ELF-1 (cell line): Measurements from ENCODE around the gene MAK.
"Not testable (repeated sequence)": the region's sequence is repeated elsewhere in the genome, so short reads cannot be mapped to it uniquely, and the experiment has no call there.

Source experiments
- DNase-seq: peaks from one replicate; pipeline ENCODE4 v3.0.0-alpha.2; 2016; ENCODE audit warnings: low read depth, low spot score

The MAK gene

GRCh38 chr6:10853849-10854300 lies 15.5 kb upstream of the MAK start:
- DNase-seq = not testable (repeated sequence)

GRCh38 chr6:10852361-10852960 lies 14.1 kb upstream of the MAK start:
- DNase-seq = no peak

GRCh38 chr6:10850728-10851127 lies 12.4 kb upstream of the MAK start:
- no peak for DNase-seq

- DNase-seq = no peak
Observed at GRCh38 chr6:10849901-10850300, 11.6 kb upstream of the MAK start.

GRCh38 chr6:10847684-10848083 lies 9.3 kb upstream of the MAK start:
- no peak for DNase-seq

GRCh38 chr6:10843554-10843953 lies 5.2 kb upstream of the MAK start:
- no peak for DNase-seq

- no peak for DNase-seq
Observed at GRCh38 chr6:10838794-10839333, 525 bp upstream of the MAK start.

- no peak for DNase-seq
Observed at GRCh38 chr6:10837622-10837994, 731 bp downstream of the MAK start.

GRCh38 chr6:10837009-10837621 lies 1.2 kb downstream of the MAK start:
- peak; percentile 47 for DNase-seq

- no peak for DNase-seq
Observed at GRCh38 chr6:10834823-10835222, 3.5 kb downstream of the MAK start.

GRCh38 chr6:10831609-10832008 lies 6.7 kb downstream of the MAK start:
- DNase-seq = no peak

GRCh38 chr6:10824819-10825218 lies 13.5 kb downstream of the MAK start:
- DNase-seq = no peak

- no peak for DNase-seq
Observed at GRCh38 chr6:10824297-10824696, 14.0 kb downstream of the MAK start.

- DNase-seq = not testable (repeated sequence)
Observed at GRCh38 chr6:10814176-10814575, 24.2 kb downstream of the MAK start.

GRCh38 chr6:10809098-10809497 lies 29.2 kb downstream of the MAK start:
- DNase-seq = no peak

GRCh38 chr6:10808376-10808775 lies 30.0 kb downstream of the MAK start:
- DNase-seq = no peak

- DNase-seq = peak; percentile 72
Observed at GRCh38 chr6:10801224-10801848, 37.0 kb downstream of the MAK start.

- DNase-seq = no peak
Observed at GRCh38 chr6:10800810-10801209, 37.5 kb downstream of the MAK start.

- DNase-seq = no peak
Observed at GRCh38 chr6:10794239-10794638, 44.1 kb downstream of the MAK start.

GRCh38 chr6:10793695-10794094 lies 44.6 kb downstream of the MAK start:
- DNase-seq = no peak

GRCh38 chr6:10793035-10793434 lies 45.3 kb downstream of the MAK start:
- no peak for DNase-seq

GRCh38 chr6:10792101-10792500 lies 46.2 kb downstream of the MAK start:
- no peak for DNase-seq

- DNase-seq = no peak
Observed at GRCh38 chr6:10791673-10792072, 46.7 kb downstream of the MAK start.
